NCI-H1092 treated with DMSO at 0.1 percent for 48 hours (cell line): Measurements from ENCODE around the gene NR6A1.

Source experiments
- DNase-seq: peaks from one replicate; lab custom pipeline; 2025; lab: John Stamatoyannopoulos, UW

Gene NR6A1

GRCh38 chr9:124688238-124688904 is 82.7 kb downstream of the NR6A1 start:
- DNase-seq, result no peak

GRCh38 chr9:124686918-124687317 is 84.2 kb downstream of the NR6A1 start:
- DNase-seq, result no peak

GRCh38 chr9:124685217-124685616 is 85.9 kb downstream of the NR6A1 start:
- no peak for DNase-seq

GRCh38 chr9:124684169-124684568 is 86.9 kb downstream of the NR6A1 start:
- no peak for DNase-seq

- DNase-seq, result no peak
These were observed 88.1 kb downstream of the NR6A1 start for GRCh38 chr9:124683043-124683442.

- no peak for DNase-seq
These were observed 90.3 kb downstream of the NR6A1 start for GRCh38 chr9:124680714-124681390.

- DNase-seq, result no peak
These were observed 91.1 kb downstream of the NR6A1 start for GRCh38 chr9:124680049-124680448.

- no peak for DNase-seq
These were observed 95.0 kb downstream of the NR6A1 start for GRCh38 chr9:124676159-124676551.

- no peak for DNase-seq
These were observed 95.6 kb downstream of the NR6A1 start for GRCh38 chr9:124675261-124676158.

GRCh38 chr9:124674651-124675050 is 96.5 kb downstream of the NR6A1 start:
- no peak for DNase-seq

GRCh38 chr9:124673063-124673462 is 98.0 kb downstream of the NR6A1 start:
- DNase-seq, result no peak

- no peak for DNase-seq
These were observed 99.2 kb downstream of the NR6A1 start for GRCh38 chr9:124671861-124672260.

GRCh38 chr9:124666642-124667041 is 104.5 kb downstream of the NR6A1 start:
- no peak for DNase-seq

GRCh38 chr9:124665391-124666058 is 105.6 kb downstream of the NR6A1 start:
- DNase-seq, result no peak

- no peak for DNase-seq
These were observed 107.0 kb downstream of the NR6A1 start for GRCh38 chr9:124664143-124664542.

- no peak for DNase-seq
These were observed 107.8 kb downstream of the NR6A1 start for GRCh38 chr9:124663046-124663961.

GRCh38 chr9:124662561-124662960 is 108.5 kb downstream of the NR6A1 start:
- no peak for DNase-seq

GRCh38 chr9:124661271-124661670 is 109.8 kb downstream of the NR6A1 start:
- peak; percentile 58 for DNase-seq

GRCh38 chr9:124660341-124660801 is 110.7 kb downstream of the NR6A1 start:
- DNase-seq, result peak; percentile 67

- DNase-seq, result peak; percentile 82
These were observed 111.9 kb downstream of the NR6A1 start for GRCh38 chr9:124659099-124659659.
